IPS-11a (cell line): Measurements from ENCODE around the gene SDR42E1.
"Not testable (repeated sequence)": the region's sequence is repeated elsewhere in the genome, so short reads cannot be mapped to it uniquely, and the experiment has no call there.

Source experiments
- H3K4me3 ChIP-seq: one replicate; pipeline ENCODE4 v1.5.1; 2013; ENCODE audit warnings: low read depth, low read length, control low read depth

SDR42E1 gene

DNA sequence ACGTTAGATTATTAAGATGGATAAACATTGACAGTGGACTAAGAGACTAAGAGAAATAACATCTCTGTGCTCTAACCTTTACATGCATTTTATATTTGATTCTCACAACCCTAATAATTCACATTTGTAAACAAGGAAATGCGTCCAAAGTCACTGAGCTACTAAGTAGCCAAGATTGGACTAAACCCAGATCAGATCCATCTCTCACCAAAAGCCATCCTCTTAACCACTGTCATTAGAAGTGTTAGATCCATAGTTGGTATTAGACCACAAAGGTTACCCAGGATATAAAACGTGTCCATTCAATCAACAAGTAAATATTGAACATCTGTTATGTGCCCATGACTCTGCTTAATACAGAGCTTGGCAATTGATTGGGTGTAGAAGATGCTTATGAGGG, 29.0 kb upstream of the SDR42E1 start:
- H3K4me3 ChIP-seq, result no peak overlapping the region

DNA sequence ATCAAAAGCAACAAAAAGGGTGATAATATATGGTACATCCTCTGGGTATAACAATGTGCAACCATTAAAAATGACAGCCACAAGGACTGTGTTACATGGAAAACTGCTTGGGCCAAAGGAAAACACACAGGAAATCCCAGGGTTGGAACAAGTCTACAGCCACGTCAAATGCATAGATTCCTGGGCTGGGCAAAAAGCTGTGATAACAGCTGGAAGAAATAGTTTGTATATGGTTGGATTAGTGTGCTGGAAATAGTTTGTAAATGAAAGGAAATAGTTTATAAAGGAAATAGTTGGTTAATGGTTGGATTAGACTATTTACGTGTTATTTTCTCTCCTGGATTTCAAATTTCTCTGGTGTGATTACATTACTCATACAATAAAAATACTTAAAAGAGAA, 26.4 kb upstream of the SDR42E1 start:
- H3K4me3 ChIP-seq, result no peak overlapping the region

DNA sequence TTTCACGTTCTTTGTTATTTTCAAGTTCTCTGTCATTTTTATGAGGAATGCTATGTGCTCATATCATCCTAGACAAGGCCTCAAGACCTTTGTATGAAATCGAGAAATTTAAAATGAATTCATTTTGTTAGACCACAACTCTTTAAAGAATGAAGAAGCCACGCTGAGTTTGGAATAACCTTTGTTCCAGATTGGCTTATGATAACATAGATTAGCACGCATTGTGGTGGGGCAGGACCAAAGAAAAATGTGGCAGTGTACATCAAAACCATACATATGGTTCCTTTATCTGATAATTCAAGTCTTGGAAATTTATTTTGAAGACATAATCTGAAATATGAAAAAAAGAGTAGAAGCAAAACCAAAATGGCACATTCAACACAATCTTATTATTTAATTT, 26.0 kb upstream of the SDR42E1 start:
- no peak overlapping the region for H3K4me3 ChIP-seq

DNA sequence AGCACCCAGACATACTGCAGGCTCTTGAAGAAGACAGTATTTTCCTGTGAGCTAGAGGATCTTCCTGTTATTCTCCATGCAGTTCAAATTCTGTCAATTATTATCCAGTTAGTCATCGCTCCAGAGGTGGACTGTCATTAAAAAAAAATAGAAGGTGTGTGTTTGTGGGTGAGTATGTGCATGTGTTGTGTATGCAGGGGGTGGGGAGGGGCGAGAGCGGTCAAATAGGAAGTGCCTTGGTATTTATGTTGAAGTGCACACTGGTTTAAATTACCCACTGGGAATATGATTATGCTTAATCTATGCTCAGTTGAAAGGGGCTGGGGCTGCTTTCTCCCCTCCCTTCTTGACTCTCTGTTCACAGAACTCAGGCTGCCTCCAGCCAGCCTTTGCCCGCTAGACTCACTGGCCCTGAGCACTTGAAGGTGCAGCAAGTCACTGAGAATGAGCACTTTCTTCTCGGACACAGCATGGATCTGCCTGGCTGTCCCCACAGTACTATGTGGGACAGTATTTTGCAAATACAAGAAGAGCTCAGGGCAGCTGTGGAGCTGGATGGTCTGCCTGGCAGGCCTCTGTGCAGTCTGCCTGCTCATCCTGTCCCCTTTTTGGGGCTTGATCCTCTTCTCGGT, 23.8 kb upstream of the SDR42E1 start, which contains the start of gene HSD17B2:
Gene HSD17B2, plus strand, starts transcription at position 273 of the 632 bp plus-strand sequence. Its CDS starts 172 bp downstream, at position 445.
- H3K4me3 ChIP-seq, result no peak within 1 kb of the TSS

DNA sequence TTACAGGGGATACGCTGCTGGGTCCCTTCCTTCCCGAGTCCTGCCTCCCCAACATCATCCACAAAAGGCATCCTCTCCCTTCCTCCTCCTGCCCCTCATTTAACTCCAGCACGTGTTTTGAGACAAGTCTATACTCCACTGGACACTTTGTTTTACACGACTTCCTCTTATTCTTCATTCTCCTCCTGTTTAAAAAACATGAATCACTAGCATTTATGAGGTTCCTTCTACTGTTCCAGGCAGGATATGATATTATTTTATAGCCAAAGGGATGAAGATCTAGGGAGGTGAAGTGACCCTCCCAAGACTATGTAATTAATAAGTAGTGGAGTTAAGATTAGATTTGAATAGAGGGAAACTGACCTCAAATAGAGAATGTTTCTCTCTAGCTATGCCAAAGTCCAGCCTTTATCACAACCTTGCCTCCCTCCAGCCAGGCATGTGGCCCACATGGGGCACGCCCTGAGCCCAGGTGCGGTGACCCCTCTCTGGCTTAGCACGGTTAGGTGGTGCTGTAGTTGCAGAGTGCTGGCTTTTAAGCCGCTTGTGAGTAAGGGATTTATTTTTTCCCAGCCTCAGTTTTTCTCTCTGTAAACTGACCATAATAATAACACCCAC, 22.5 kb upstream of the SDR42E1 start:
- H3K4me3 ChIP-seq, result no peak overlapping the region

DNA sequence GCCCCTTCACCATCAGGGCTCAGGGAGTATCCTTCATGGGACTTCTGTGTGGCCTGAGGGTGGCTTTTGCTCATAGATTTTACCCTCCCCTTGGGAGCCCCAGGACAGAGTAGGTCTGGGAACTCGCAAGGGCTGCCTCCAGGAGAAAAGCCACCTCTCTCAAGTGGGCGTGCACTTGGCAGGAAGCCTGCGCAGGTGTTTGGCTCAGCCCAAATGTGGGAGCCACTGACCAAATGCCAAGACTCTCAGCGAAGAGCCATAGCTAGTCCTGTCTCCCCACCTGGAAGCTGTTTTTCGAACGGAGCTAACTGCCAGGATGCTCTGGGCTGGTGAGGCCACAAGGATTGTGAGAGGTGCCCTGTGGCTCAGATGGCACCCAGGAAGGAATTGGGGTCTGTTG, 21.7 kb upstream of the SDR42E1 start:
- H3K4me3 ChIP-seq, result no peak overlapping the region

DNA sequence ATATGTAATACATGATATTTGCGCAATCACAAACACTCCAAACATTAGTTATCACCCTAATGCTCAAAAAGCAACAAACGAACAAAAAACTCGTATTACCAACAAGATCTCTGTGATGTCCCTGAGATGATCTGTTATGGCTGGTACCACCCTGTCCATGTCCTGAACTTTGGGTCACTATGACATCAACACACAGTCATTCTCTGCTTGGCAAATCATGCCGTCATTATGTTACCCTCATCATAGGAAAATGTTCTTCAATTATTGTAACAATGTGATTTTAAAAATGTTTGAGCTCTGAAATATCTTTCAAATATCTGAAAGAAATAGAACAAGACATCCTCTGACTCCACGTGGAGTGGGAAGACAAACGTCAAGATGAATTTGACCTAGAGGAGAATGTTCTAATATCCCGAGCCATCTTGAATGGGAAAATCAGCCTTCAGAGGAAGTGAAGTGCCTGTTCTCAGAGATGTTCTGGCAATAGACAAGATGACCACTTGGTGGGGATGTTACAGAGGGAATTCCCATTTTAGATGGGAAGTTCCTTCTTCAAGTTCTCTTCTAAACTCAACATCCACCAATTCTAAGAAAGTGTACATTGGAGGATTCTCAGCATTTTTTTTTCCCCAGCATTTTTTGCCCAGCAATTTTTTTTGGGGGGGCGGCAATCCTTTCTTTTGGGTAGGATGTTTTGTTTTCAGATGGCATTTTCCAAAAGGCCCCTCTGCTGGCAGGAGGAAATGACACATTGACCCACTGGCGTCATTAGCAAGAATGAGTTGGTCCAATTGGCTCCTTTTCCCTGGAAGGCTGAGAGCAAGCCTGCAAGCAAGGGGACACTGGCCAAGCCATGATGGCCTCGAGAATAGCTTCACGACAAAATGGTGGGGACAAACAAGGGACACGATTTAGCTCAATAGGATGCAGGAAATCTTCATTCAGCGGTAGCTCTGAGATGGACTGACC, 20.1 kb upstream of the SDR42E1 start:
- H3K4me3 ChIP-seq, result no peak overlapping the region

DNA sequence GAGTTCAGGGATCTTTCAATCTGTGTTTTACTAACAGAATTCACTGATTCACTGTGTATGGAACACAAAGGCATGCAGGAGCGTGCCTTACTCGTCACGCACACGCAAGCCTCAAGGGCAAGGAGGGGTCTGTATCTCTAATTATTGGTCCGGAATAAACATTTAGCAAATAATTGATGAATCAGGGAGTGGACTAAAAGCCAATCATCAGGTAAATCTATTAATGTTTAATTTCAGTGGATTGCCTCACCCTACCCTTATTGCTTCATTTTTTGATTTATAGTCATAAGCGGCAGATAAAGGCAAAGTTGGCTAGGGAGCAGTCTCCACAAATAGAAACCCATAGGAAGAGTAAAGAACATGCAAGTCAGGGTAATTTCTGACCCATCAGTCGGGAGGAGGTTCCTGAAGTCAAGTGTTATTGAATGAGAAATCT, 16.4 kb upstream of the SDR42E1 start:
- H3K4me3 ChIP-seq, result no peak overlapping the region

DNA sequence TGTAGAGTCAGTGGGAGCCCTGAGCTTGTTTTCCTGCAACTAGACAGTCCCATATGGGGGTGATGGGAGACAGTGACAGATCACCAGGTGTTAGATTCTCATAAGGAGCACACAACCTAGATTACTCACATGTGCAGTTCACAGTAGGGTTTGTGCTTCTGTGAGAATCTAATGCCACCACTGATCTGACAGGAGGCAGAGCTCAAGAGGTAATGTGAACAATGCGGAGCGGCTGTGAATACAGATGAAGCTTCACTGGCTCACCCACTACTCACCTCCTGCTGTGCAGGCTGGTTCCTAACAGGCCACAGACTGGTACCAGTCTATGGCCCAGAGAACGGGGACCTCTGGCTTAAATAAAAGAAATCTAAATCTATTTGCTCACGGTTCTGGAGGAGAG, 13.6 kb upstream of the SDR42E1 start:
- H3K4me3 ChIP-seq, result no peak overlapping the region

DNA sequence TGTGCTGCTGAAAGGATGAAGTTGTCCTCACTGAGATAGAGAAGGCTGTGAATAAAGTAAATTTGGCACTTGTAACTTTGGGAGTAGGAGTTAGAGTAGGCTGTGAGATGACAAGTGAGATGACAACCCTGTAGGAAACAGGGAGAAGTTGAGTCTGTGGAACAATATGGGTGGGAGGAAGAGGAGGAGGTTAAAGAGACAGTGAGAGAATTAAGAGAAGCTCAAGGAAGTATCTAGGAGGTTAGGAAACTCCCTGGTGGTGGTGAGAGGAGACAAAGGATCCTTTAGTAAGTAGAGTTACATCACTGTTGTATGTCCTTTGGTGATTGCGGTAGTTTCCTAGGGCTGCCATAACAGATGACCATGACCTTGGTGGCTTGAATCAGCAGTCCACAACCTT, 13.0 kb upstream of the SDR42E1 start:
- H3K4me3 ChIP-seq, result no peak overlapping the region

DNA sequence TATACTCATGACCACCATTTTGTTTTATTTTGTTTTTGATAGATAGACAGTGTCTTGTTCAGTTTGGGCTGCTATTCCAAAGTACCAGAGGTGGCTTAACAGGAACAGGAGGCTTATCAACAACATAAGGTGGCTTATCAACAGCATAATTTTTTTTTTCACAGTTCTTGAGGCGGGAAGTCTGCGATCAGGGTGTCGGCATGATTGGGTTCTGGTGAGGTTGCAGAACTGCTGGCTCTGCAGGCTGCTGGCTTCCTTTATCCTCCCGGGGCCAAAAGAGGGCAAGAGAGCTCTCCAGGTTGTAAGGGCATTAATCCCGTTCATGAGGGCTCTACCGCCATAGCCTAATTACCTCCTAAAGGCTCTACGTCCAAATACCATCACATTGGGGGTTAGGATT, 11.9 kb upstream of the SDR42E1 start:
- H3K4me3 ChIP-seq, result no peak overlapping the region

DNA sequence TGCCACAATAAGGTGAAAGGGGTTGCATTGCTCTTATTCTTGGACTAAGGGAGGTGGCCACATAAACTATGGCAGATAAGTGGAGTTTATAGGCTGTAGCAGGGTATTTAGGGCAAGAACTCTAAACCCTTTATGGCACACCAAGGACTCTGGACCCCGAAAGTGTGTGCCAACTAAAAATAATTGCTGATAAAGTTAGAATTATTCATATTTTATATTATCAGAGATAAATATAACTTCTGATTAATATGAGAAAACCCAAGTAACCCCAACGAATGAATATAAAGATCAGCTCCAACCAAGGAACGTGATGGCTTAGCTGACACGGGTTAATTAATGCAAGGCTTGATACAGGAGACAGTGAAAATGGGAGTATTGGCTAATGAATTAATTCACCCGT, 8.8 kb upstream of the SDR42E1 start:
- no peak overlapping the region for H3K4me3 ChIP-seq

DNA sequence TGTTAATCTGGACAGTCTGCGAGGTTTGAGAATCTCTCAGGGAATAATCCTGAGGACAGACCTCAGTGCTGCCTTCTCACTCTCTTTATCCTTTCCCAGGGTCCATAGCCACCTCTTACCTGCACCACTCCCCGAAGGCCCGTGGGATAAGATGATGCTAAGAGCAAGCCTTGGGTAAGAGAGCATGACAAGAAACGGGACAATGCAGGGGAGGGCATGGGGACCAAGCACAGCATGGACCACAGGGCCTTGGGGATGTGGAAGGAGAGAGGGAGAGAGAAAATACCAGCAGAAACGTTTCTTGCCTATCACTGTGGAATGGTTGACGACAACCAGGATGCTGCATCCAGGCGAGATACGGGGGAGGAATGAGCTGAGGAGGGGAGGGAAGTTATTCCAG, 8.3 kb upstream of the SDR42E1 start:
- H3K4me3 ChIP-seq, result no peak overlapping the region

DNA sequence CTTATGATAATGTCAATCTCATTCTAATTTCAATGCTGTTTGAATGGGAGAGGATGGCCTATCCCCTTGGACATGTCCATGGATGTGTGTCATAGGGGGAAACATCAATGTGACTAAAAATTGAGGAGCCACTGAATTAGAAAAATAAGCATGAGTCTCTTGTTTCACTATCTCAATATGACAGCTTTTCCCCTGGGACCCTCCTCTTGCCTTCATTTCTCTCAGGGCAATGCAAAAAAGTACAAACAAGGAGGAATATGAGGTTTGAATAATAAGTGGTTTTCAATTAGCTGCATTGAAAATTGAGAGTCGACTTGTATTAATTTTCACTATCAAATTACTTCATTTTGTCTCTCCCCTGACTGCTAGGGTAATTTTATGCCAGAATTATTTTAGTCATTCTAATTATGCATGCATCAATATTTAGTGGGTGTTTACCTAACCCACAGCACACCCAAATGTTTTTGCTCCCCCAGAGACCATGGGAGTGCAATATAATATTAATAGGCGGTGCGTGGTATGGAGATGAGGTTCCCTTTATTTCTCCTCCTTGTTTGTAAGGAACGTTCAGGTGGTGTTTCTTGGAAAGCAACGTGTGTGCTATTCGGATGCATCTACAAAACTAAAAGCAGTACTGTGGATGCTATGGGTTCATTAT, 6.8 kb upstream of the SDR42E1 start:
- H3K4me3 ChIP-seq, result no peak overlapping the region

DNA sequence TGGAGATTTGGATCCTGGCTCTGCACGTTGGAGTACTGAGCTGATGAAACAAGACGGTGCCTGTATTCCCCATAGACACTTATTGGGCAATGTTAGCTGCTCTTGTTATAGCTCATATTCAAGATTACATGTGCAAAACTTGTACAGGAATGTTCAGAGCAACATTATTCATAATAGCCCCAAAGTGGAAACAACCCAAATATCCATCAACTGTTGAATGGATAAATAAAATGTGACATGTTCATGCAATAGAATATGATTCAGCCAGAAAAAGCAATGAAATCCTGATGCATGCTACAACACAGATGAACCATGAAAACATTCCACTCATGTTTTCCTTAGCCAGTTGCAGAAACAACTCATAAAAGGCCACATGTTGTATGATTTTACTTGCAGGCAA, 5.7 kb upstream of the SDR42E1 start:
- no peak overlapping the region for H3K4me3 ChIP-seq

DNA sequence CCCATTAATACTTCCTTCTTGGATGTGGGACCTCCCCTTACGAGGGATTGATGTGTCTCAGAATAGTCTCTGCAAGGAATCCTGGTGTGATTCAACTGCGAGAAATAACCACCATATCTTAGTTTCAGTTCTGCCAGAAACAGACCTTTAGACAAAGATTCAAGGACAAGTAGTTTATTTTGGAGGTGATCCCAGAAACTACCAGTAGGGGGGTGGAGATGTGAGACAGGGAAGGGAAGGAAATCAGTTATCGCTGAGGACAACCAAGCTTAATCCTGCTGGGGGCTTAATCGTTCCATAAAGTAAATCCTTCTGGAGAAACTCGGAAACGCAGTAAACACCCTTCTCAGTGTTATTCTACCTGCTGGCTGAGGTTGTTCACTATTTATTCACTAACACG, 5.0 kb upstream of the SDR42E1 start:
- no peak overlapping the region for H3K4me3 ChIP-seq

DNA sequence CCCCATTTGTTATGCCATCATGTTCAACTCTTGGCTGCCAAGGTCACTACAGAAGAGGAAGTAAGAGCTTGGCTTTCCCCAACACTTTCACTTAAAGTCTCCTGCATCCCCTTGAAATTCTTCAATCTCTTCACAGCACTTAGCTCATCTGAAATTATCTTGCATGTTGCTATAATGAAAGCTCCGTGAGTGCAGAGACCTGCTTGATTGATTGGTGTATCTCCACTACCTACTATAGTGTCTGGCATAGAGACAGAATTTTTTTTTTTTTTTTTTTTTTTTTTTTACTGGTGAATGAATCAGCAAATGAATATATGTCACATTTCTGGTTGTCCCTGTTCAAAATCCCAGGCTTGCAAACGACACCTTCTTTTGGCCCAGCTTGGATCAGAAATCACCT, 1.9 kb upstream of the SDR42E1 start:
- H3K4me3 ChIP-seq, result no peak overlapping the region

DNA sequence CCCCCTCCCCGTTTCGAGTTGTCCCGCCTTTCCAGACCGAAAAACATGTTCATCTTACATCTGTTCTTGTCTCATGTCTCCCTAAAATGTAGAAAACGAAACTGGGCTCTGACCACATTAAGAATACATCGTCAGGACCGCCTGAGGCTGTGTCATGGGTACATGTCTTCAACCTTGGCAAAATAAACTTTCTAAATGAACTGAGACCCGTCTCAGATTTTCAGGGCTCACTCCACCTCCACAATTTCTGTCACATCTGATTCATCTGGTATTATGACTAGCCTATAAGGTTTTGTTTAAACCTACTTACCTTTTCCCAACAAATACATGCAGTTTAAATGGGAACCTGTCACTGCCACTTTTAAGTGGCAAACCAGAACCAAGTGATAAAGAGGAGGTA, 621 bp downstream of the SDR42E1 start:
- H3K4me3 ChIP-seq, result no peak overlapping the region

DNA sequence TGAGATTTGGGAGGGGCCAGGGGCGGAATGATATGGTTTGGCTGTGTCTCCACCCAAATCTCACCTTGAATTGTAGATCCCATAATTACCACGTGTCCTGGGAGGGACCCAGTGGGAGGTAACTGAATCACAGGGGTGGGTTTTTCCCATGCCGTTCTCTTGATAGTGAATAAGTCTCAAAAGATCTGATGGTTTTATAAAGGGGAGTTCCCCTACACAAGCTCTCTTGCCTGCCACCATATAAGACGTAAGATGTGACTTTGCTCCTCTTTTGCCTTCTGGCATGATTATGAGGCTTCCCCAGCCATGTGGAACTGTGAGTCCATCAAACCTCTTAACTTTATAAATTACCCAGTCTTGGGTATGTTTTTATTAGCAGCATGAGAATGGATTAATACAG, 1.5 kb downstream of the SDR42E1 start:
- H3K4me3 ChIP-seq, result not testable (repeated sequence)

DNA sequence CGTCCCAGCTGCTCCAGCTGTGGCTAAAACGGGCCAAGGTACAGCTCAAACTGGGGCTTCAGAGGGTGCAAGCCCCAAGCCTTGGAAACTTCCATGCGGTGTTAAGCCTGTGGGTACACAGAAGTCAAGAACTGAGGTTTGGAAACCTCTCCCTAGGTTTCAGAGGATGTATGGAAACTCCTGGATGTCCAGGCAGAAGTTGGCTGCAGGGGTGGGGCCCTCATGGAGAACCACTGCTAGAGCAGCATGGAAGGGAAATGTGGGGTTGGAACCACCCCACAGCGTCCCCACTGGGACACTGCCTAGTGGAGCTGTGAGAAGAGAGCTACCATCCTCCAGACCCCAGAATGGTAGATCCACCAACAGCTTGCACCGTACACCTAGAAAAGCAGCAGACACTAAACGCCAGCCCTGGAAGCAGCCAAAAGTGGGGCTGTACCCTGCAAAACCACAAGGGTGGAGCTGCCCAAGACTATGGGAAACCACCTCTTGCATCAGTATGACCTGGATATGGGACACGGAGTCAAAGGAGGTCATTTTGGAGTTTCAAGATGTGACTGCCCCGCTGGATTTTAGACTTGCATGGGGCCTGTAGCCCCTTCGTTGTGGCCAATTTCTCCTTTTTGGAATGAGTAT, 2.2 kb downstream of the SDR42E1 start:
- H3K4me3 ChIP-seq, result no peak overlapping the region

DNA sequence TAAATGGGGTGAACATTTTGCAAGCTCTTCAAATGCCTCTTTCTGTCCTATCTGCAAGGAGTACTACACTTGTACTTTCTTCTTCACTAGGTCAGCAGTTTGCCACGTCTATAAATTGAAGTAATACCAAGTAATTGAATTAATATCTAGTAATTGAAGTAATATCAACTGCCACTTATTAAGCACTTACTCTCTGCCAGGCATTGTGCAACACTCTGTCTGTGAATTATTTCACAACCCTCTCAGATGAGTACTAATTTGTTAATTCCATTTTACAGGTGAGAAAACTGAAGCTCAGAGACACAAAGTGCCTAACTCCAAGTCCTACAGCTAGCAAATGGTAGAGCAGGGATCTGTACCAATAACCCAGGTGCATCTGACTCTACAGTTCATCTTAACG, 4.1 kb downstream of the SDR42E1 start:
- H3K4me3 ChIP-seq, result no peak overlapping the region
